Stimulated activated memory B cell treated with anti-CD40 and anti-IgM and Interleukin-4, amounts not matched to agents 10 μg/mL and 1 μg/mL and 100 μg/mL, for 72 hours (primary cell): Measurements from ENCODE around the gene SOX2.
A peak's percentile ranks its signal among the peaks of the same experiment; 100 is the strongest.

Experiments
- ATAC-seq: fragments of 150-1000 bp; cut with Tn5 transposase; 2 replicates; pipeline ENCODE4 v1.10.0; 2021
- H3K27ac Mint-ChIP-seq: one replicate; pipeline ENCODE4 v1.8.0; 2022; ENCODE audit warnings: mild to moderate bottlenecking, mixed read lengths
- H3K27me3 Mint-ChIP-seq: one replicate; pipeline ENCODE4 v1.8.0; 2022; ENCODE audit warnings: mixed read lengths
- H3K36me3 Mint-ChIP-seq: one replicate; pipeline ENCODE4 v1.8.0; 2022; ENCODE audit warnings: mixed read lengths
- H3K4me1 Mint-ChIP-seq: one replicate; pipeline ENCODE4 v1.8.0; 2022; ENCODE audit warnings: mixed read lengths
- H3K4me3 Mint-ChIP-seq: one replicate; pipeline ENCODE4 v1.8.0; 2022; ENCODE audit warnings: mild to moderate bottlenecking, moderate library complexity, mixed read lengths
- H3K9me3 Mint-ChIP-seq: one replicate; pipeline ENCODE4 v1.8.0; 2022; ENCODE audit warnings: mixed read lengths

SOX2 gene

GRCh38 chr3:181725131-181725731 is 13.5 kb downstream of the SOX2 start:
- Mint-ChIP-seq H3K4me3 (no peak overlapping the region), H3K27me3 (peaks cover 97% of the 10 kb centered on the region), H3K4me1 (peaks cover 7% of the 10 kb centered on the region), H3K27ac (no peak overlapping the region), H3K9me3 (peaks cover 2% of the 10 kb centered on the region), H3K36me3 (no peaks in the 10 kb centered on the region)
- ATAC-seq, result no peak

DNA sequence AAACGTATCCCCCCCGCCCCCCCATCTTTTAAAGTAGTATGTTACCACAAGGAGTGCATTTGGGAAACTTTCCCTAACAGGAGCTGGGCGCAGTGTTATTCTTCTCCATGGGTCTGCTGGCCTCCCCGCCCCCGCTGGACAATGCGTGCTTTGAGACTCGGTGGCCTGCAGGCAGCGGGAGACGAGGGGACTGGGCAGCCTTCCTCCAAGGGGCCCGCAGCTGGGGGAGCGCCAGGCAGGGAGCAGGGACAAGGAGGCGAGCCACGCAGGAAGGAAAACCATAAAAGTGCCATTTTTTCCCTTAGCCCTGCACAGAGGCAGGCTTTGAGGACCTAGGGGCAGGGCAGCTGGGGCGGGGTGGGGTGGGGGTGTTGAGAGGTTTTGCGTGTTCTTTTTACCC is 14.1 kb downstream of the SOX2 start:
- H3K9me3 Mint-ChIP-seq, result peaks cover 2% of the 10 kb centered on the region
- no peak overlapping the region for H3K27ac Mint-ChIP-seq
- no peak for ATAC-seq
- no peak overlapping the region for H3K4me3 Mint-ChIP-seq
- H3K4me1 Mint-ChIP-seq, result peaks cover 7% of the 10 kb centered on the region
- H3K36me3 Mint-ChIP-seq, result no peaks in the 10 kb centered on the region
- H3K27me3 Mint-ChIP-seq, result peaks cover 97% of the 10 kb centered on the region

- H3K27me3 Mint-ChIP-seq, result peaks cover 97% of the 10 kb centered on the region
- peaks cover 7% of the 10 kb centered on the region for H3K4me1 Mint-ChIP-seq
- peaks cover 2% of the 10 kb centered on the region for H3K9me3 Mint-ChIP-seq
- ATAC-seq, result no peak
- H3K27ac Mint-ChIP-seq, result no peak overlapping the region
- no peaks in the 10 kb centered on the region for H3K36me3 Mint-ChIP-seq
- H3K4me3 Mint-ChIP-seq, result peak overlapping the region; percentile 73
Measured at GRCh38 chr3:181726351-181727330, 14.9 kb downstream of the SOX2 start.

GRCh38 chr3:181727341-181728032 is 15.8 kb downstream of the SOX2 start:
- H3K9me3 Mint-ChIP-seq, result peaks cover 2% of the 10 kb centered on the region
- peaks cover 7% of the 10 kb centered on the region for H3K4me1 Mint-ChIP-seq
- peaks cover 97% of the 10 kb centered on the region for H3K27me3 Mint-ChIP-seq
- no peak for ATAC-seq
- H3K27ac Mint-ChIP-seq, result no peak overlapping the region
- H3K36me3 Mint-ChIP-seq, result no peaks in the 10 kb centered on the region
- H3K4me3 Mint-ChIP-seq, result peak overlapping the region; percentile 73

DNA sequence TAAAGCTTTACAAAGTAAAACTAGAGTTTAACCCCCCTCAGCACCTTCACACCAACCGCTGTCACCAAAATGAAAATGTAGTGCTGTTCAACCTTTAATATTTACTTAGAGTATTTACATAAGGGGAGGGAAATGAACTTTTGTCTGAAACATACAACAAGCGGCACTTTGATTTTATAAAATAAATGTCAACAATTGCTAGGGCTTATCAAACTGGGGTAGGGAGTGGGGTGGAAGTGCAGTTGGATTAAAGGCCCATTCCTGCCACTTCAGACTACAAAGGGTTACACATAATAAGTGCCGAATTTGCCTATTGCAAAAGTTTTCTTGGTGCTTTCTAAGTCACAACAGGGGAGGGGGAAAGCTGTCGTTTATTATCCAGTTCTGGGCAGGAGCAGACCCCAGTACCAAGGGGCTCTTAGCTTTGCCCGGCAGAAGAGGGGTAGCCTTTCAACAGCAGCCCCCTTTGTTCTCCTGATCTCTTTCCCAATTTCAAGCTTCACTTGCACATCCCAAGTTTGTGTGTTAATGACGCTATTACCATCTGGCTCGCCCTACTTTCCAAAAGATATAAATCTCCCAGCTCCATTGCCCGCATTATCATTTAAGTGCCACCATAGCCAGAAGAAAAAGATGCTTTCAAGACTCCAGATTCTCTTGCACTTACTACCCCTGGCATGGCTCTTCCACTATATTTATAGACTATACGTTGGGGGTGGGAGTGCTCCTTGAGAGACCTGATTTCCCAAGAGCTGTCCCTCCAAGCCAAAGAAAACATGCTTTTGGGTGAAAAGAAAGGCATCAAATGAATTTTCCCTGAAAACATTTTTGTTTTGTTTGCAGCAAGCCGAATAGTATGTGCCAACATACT is 17.0 kb downstream of the SOX2 start:
- Mint-ChIP-seq H3K9me3 (no peaks in the 10 kb centered on the region), H3K4me1 (peaks cover 7% of the 10 kb centered on the region), H3K4me3 (no peak overlapping the region), H3K27me3 (peaks cover 89% of the 10 kb centered on the region), H3K27ac (no peak overlapping the region), H3K36me3 (no peaks in the 10 kb centered on the region)
- no peak for ATAC-seq

- no peaks in the 10 kb centered on the region for H3K36me3 Mint-ChIP-seq
- no peak for ATAC-seq
- H3K27me3 Mint-ChIP-seq, result peaks cover 84% of the 10 kb centered on the region
- no peak overlapping the region for H3K4me3 Mint-ChIP-seq
- H3K27ac Mint-ChIP-seq, result no peak overlapping the region
- H3K9me3 Mint-ChIP-seq, result no peaks in the 10 kb centered on the region
- peaks cover 7% of the 10 kb centered on the region for H3K4me1 Mint-ChIP-seq
Measured at GRCh38 chr3:181729341-181729869, 17.7 kb downstream of the SOX2 start.

DNA sequence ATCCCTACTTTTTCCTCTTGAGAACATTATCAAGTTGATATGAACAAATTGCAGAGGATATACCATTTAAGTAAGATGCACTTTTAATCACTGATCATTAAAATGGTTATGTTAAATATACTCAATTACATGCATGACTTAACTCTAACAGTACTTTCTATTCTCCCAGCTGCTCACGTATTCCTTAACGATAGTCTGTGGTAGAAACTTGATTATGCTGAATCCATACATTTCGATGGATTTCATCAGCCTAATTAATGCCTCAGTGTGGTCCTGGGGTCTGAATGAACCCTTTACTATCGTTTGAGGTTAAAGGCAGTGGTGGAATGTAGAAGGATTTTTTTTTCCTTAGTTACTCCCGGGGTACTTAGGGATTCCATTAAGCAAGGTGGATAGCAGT is 18.6 kb downstream of the SOX2 start:
- H3K27ac Mint-ChIP-seq, result no peak overlapping the region
- H3K36me3 Mint-ChIP-seq, result no peaks in the 10 kb centered on the region
- H3K27me3 Mint-ChIP-seq, result peaks cover 82% of the 10 kb centered on the region
- H3K4me1 Mint-ChIP-seq, result peaks cover 7% of the 10 kb centered on the region
- no peak overlapping the region for H3K4me3 Mint-ChIP-seq
- H3K9me3 Mint-ChIP-seq, result no peaks in the 10 kb centered on the region
- ATAC-seq, result no peak

DNA sequence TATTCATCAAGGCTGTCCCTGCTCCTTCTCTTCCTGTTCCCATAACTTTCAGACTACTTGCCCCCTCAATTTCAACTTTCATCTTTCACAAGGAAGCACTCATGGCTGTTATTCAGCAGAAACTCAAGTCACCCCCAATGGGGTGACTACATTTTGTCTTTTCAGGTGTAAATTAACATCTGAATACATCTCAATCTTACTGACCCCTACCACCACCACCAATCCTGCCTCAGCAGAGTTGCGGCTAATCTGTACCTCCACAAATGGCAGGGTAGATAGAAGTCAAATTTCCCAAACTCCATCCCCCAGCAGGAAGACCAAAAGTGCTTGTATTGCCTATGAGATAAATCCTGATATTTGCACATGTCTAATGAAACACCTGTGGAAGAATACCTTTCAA is 19.2 kb downstream of the SOX2 start:
- Mint-ChIP-seq H3K9me3 (no peaks in the 10 kb centered on the region), H3K27me3 (peaks cover 75% of the 10 kb centered on the region), H3K4me3 (no peak overlapping the region), H3K27ac (no peak overlapping the region), H3K36me3 (no peaks in the 10 kb centered on the region), H3K4me1 (peaks cover 7% of the 10 kb centered on the region)
- ATAC-seq, result no peak

DNA sequence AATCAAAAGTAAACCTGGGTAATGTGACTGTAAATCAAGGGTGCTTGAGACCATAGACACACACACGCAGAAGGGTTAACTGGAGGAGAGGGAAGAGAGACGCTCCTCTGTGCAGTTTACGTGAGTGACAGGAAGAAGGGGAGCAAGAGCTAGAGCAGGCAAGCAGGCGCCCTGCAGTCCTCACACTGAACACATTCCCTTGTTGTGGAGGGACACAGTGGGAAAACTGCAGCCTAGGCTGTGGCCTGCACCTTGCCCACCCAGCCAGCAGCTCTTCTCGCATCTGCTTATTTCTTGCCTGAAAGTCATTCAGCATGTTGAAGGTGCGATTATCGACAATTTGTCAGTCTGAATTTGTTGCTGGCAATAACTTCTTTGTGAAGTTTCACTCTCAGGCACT is 24.2 kb downstream of the SOX2 start:
- Mint-ChIP-seq H3K4me3 (no peak overlapping the region), H3K27me3 (peaks cover 29% of the 10 kb centered on the region), H3K9me3 (no peaks in the 10 kb centered on the region), H3K4me1 (no peaks in the 10 kb centered on the region), H3K36me3 (no peaks in the 10 kb centered on the region), H3K27ac (no peak overlapping the region)
- ATAC-seq, result no peak

DNA sequence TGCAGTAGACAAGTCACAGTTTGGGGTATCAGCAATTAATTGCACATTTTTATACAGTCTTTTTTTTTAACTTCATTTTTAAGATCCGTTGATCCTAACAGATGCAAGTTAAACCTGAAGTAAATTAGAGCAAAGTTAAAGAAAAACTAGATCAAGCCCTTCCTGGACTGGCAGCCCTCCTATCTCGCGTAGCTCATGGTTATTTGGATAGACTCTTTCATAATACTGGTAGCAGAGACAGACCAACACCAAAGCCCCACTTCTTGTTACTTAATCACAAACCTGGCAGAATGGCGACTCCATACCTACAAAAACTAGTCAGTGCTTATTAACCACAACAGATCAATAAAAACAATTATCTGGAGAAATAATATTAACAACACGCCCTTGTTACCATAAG is 26.8 kb downstream of the SOX2 start:
- no peaks in the 10 kb centered on the region for H3K9me3 Mint-ChIP-seq
- no peak for ATAC-seq
- H3K4me1 Mint-ChIP-seq, result no peaks in the 10 kb centered on the region
- H3K27ac Mint-ChIP-seq, result no peak overlapping the region
- H3K27me3 Mint-ChIP-seq, result peaks cover 8% of the 10 kb centered on the region
- no peaks in the 10 kb centered on the region for H3K36me3 Mint-ChIP-seq
- H3K4me3 Mint-ChIP-seq, result no peak overlapping the region

- Mint-ChIP-seq H3K27me3 (peaks cover 6% of the 10 kb centered on the region), H3K27ac (no peak overlapping the region), H3K36me3 (no peaks in the 10 kb centered on the region), H3K4me1 (no peaks in the 10 kb centered on the region), H3K9me3 (no peaks in the 10 kb centered on the region), H3K4me3 (no peak overlapping the region)
- no peak for ATAC-seq
Measured at GRCh38 chr3:181739628-181740027, 27.9 kb downstream of the SOX2 start.

DNA sequence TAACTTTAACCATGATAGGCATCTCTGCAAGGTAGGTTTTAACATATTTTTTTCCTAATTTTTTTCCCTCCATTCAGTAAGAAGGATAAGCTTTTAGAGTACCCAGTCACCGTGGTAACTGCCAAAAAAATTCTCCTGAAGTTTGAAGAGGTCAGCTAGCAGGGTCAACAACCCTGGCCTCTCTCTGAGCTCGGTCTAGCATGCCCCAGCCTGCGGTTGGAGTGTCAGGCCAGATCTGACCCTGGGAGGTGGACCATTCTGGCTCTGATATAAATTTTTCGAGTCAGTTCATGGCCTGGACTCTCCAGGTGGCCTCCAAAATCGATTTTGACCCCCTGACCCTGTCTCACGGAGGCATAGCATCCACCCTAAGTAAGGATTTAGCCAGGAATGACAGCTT is 29.7 kb downstream of the SOX2 start:
- no peak overlapping the region for H3K4me3 Mint-ChIP-seq
- H3K4me1 Mint-ChIP-seq, result no peaks in the 10 kb centered on the region
- no peak for ATAC-seq
- H3K36me3 Mint-ChIP-seq, result no peaks in the 10 kb centered on the region
- H3K27me3 Mint-ChIP-seq, result peaks cover 9% of the 10 kb centered on the region
- no peak overlapping the region for H3K27ac Mint-ChIP-seq
- H3K9me3 Mint-ChIP-seq, result peaks cover 2% of the 10 kb centered on the region

GRCh38 chr3:181752202-181752671 is 40.5 kb downstream of the SOX2 start:
- Mint-ChIP-seq H3K4me3 (no peak overlapping the region), H3K36me3 (no peaks in the 10 kb centered on the region), H3K4me1 (no peaks in the 10 kb centered on the region), H3K27me3 (peaks cover 16% of the 10 kb centered on the region), H3K27ac (no peak overlapping the region), H3K9me3 (no peaks in the 10 kb centered on the region)
- ATAC-seq, result no peak

DNA sequence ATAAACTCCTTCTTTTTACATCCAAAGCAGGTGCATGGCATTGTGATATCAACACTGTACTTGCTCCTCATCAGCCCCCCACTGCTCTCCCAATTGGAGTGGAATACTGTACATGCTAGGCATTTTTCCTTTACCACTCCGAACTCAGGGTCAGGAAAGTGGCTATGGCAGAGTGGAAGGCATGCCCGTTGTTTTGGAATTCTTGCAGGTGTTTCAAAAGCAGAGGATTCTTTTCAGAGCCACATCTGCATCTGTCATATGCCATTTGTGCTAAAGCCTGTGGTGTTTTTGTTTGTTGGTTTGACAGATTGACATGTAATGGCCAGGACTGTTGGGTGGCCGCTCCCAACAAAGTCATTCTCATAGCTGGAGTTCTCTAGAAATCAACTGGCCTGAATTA is 41.7 kb downstream of the SOX2 start:
- H3K27ac Mint-ChIP-seq, result no peak overlapping the region
- H3K36me3 Mint-ChIP-seq, result no peaks in the 10 kb centered on the region
- no peak for ATAC-seq
- peaks cover 22% of the 10 kb centered on the region for H3K27me3 Mint-ChIP-seq
- no peak overlapping the region for H3K4me3 Mint-ChIP-seq
- H3K9me3 Mint-ChIP-seq, result no peaks in the 10 kb centered on the region
- no peaks in the 10 kb centered on the region for H3K4me1 Mint-ChIP-seq
